ENCODE measurements around the gene BEND5. TPM values are rescaled to one million over a fixed set of nuclear protein-coding genes. Genes with fewer than 3 reads are reported as not detected.

BEND5 gene
- total and polyA plus RNA-seq, 2 of the 4 experiments (the other 2 are of a cell fraction) = 1.1 to 1.3 TPM

GRCh38 chr1:48775831-48776392 is 779 bp downstream of the BEND5 start:
- in situ Hi-C loops (cut with MboI; ENCODE audit: low sequenced_read_pairs) (no loop called here), intact Hi-C loops (cut with micrococcal nuclease) (no loop called here), dilution Hi-C loops (cut with HindIII; ENCODE audit: low sequenced_read_pairs, unreplicated experiment) (no loop called here)
- Histone ChIP-seq H2AK5ac (ENCODE audit: low read depth, low read length) (no peak overlapping the region), H3K36me3 (ENCODE audit: control insufficient read depth, insufficient read depth, low read length) (no peaks in the 10 kb centered on the region), H3K9me1 (ENCODE audit: insufficient read depth, low read length) (no peaks in the 10 kb centered on the region), H2BK15ac (ENCODE audit: low read depth, low read length) (no peak overlapping the region), H4K8ac (ENCODE audit: low read depth in 2 of 2, low read length in 2 of 2) (no peak overlapping the region), H3K4me3 (ENCODE audit: insufficient read depth, low read depth, low read length) (peak overlapping the region; percentile 3; the same call in 1 of the 2 replicates), H3K27me3 (ENCODE audit: control insufficient read depth, insufficient read depth, low read length) (peaks cover 3% of the 10 kb centered on the region; the same call in 1 of the 2 replicates), H3K4me2 (ENCODE audit: low read depth, low read length) (peak overlapping the region; percentile 33; the same call in 1 of the 2 replicates), H2AFZ (replicated peaks; ENCODE audit: low read length, poor library complexity) (no peak overlapping the region), H3K4me1 (ENCODE audit: control insufficient read depth, insufficient read depth, low read length) (no peaks in the 10 kb centered on the region), H3K18ac (ENCODE audit: low read depth, low read length) (no peak overlapping the region), H3K14ac (replicated peaks; ENCODE audit: low read depth, low read length) (no peak overlapping the region), H2BK5ac (ENCODE audit: low read depth, low read length, poor library complexity, severe bottlenecking) (no peak overlapping the region), H2AK9ac (replicated peaks; ENCODE audit: low read depth, low read length, poor library complexity) (no peak overlapping the region), H2BK120ac (ENCODE audit: low read depth, low read length) (no peak overlapping the region), H3K4ac (ENCODE audit: low read depth, low read length) (no peak overlapping the region), H3K79me1 (ENCODE audit: low read depth in 1 of 2, low read length in 2 of 2) (no peaks in the 10 kb centered on the region), H3K56ac (ENCODE audit: extremely low read depth, insufficient read depth, low read length) (no peak overlapping the region), H3K27ac (ENCODE audit: insufficient read depth, low read length) (no peak overlapping the region), H3K23ac (ENCODE audit: low read depth, low read length) (no peak overlapping the region), H4K5ac (ENCODE audit: low read depth, low read length) (no peak overlapping the region), H2BK20ac (ENCODE audit: low read depth, low read length) (no peak overlapping the region), H3K9me3 (ENCODE audit: control insufficient read depth, insufficient read depth, low read length) (no peaks in the 10 kb centered on the region), H4K20me1 (ENCODE audit: insufficient read depth, low read length) (no peaks in the 10 kb centered on the region), H3K9ac (ENCODE audit: low read depth, low read length) (0 out of 2 replicates have a peak overlapping the region, but pooled peaks have one; percentile 6), H4K91ac (ENCODE audit: insufficient read depth, low read depth, low read length) (no peak overlapping the region)
- ATAC-seq (ENCODE audit: low read depth) (no peak), DNase-seq (no peak)
- 0% methylated on average over 2 of the region's 7 CpGs; no CpG with 5 or more reads in 1 of the 2 experiments for WGBS, 2 experiments (ENCODE audit: extremely low coverage in 2 of 2, insufficient read length in 1 of 2)
- no TSS peak for BruUV-seq (replicated peaks)
- ChIA-PET POLR2A (ENCODE audit: unreplicated experiment) (no interaction called here), CTCF (interaction anchor here (0.6 kb wide), 1 partner anchor 1148 kb away, joined by 3 read pairs; no protein-coding TSS in a partner anchor)
- TF ChIP-seq ELK1 (IDR thresholded peaks at IDR 0.05; ENCODE audit: borderline replicate concordance, low read depth, low read length) (no peak), CTCF (conservative IDR thresholded peaks at IDR 0.05; ENCODE audit: low read depth, low read length) (no peak), USF2 (IDR thresholded peaks at IDR 0.05; ENCODE audit: low read depth, low read length) (no peak), RFX5 (IDR thresholded peaks at IDR 0.05; ENCODE audit: low read depth, low read length) (no peak)
